Sigmoid colon (tissue), 4 donors: Measurements from ENCODE around the gene ARHGAP44.

Experiments used
- EP300 ChIP-seq, 4 donors: sonication (generic); formaldehyde crosslinking; IDR thresholded peaks; one replicate each; pipeline ENCODE4 v1.6.1; 2017; ENCODE audit warnings: antibody characterized with exemption in 4 of 4
- POLR2A ChIP-seq, 2 donors: fragments of 450-650 bp; IDR thresholded peaks; one replicate each; pipeline ENCODE4 v1.6.1; 2016; ENCODE audit warnings: antibody characterized with exemption in 2 of 2, mild to moderate bottlenecking in 2 of 2, moderate library complexity in 2 of 2
- POLR2AphosphoS5 ChIP-seq, 4 donors: sonication (generic); formaldehyde crosslinking; IDR thresholded peaks; one replicate each; pipeline ENCODE4 v1.6.1; 2017; ENCODE audit warnings: antibody characterized with exemption in 4 of 4
- TF ChIP-seq, protein P1 (sequence below), 4 experiments: fragments of 450-650 bp in 3 of 4; fragments of 200-600 bp in 1 of 4; IDR thresholded peaks; one replicate each; pipeline ENCODE4 v1.5.1; 2016 to 2019; ENCODE audit warnings: antibody characterized with exemption in 4 of 4, mild to moderate bottlenecking in 3 of 4, moderate library complexity in 2 of 4

DNA sequence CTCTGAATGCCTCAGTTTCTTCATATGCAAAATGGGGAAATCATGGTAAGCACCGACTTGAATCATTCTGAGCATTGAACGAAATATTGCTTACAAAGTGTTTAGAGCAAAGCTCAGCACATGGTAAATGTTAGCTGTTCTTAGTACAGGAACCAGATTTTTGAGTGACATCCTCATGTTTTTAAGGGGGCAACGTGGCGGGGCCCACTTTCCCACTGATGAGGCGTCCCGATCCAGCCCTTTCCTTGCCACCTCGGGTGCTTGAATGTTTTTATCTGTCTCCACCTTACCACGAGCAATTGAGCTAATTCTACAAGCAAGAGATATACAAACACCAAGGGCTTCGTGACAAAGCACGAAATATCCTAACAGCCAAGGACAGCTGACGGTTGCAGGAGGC, 178.7 kb downstream of the ARHGAP44 start:
- TF ChIP-seq, protein P1, sequence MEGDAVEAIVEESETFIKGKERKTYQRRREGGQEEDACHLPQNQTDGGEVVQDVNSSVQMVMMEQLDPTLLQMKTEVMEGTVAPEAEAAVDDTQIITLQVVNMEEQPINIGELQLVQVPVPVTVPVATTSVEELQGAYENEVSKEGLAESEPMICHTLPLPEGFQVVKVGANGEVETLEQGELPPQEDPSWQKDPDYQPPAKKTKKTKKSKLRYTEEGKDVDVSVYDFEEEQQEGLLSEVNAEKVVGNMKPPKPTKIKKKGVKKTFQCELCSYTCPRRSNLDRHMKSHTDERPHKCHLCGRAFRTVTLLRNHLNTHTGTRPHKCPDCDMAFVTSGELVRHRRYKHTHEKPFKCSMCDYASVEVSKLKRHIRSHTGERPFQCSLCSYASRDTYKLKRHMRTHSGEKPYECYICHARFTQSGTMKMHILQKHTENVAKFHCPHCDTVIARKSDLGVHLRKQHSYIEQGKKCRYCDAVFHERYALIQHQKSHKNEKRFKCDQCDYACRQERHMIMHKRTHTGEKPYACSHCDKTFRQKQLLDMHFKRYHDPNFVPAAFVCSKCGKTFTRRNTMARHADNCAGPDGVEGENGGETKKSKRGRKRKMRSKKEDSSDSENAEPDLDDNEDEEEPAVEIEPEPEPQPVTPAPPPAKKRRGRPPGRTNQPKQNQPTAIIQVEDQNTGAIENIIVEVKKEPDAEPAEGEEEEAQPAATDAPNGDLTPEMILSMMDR (IDR thresholded peaks at IDR 0.05): no peak
- no peak for TF ChIP-seq POLR2A (IDR thresholded peaks at IDR 0.05)
- no peak for TF ChIP-seq POLR2AphosphoS5 (IDR thresholded peaks at IDR 0.05)
- no peak for TF ChIP-seq EP300 (IDR thresholded peaks at IDR 0.05)
